ENCODE measurements around the gene DYNC1H1. TPM values are rescaled to one million over a fixed set of nuclear protein-coding genes. Genes with fewer than 3 reads are reported as not detected.

DYNC1H1 gene
- total and polyA plus RNA-seq, 12 donors = 202 to 509 (median 348) TPM

DNA sequence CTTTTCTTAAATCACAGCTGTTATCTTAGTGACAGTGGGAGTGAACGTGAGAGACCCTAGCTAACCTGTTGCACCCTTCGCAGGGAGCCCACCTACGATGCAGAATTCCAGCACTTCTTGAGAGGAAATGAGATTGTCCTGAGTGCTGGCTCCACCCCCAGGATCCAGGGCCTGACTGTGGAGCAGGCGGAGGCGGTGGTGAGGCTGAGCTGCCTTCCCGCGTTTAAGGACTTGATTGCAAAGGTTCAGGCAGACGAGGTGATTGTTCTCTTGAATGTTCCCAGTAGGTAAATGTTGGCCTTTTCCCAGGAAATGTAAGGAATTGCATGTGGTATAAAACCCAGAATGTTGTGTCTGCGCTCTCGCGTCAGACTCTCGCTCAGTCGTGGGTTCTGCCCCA, 75.8 kb downstream of the DYNC1H1 start:
- Histone ChIP-seq H3K9me3 (replicated peaks in 1 of 3) (no peaks in the 10 kb centered on the region), H3K27ac (no peak overlapping the region), H3K4me3 (no peak overlapping the region), H3K4me1 (replicated peaks in 1 of 2) (no peaks in the 10 kb centered on the region), H3K27me3 (no peaks in the 10 kb centered on the region), H3K36me3 (replicated peaks in 1 of 2) (peaks cover 0 to 100% of the 10 kb centered on the region in 2 donors)
- WGBS, 4 donors = 90 to 95% (median 92%) methylated on average over 12 to 13 of the region's 13 CpGs
- TF ChIP-seq POLR2A (IDR thresholded peaks at IDR 0.05) = no peak
- TF ChIP-seq, protein P1, sequence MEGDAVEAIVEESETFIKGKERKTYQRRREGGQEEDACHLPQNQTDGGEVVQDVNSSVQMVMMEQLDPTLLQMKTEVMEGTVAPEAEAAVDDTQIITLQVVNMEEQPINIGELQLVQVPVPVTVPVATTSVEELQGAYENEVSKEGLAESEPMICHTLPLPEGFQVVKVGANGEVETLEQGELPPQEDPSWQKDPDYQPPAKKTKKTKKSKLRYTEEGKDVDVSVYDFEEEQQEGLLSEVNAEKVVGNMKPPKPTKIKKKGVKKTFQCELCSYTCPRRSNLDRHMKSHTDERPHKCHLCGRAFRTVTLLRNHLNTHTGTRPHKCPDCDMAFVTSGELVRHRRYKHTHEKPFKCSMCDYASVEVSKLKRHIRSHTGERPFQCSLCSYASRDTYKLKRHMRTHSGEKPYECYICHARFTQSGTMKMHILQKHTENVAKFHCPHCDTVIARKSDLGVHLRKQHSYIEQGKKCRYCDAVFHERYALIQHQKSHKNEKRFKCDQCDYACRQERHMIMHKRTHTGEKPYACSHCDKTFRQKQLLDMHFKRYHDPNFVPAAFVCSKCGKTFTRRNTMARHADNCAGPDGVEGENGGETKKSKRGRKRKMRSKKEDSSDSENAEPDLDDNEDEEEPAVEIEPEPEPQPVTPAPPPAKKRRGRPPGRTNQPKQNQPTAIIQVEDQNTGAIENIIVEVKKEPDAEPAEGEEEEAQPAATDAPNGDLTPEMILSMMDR (IDR thresholded peaks at IDR 0.05) = no peak
- no peak for DNase-seq
- intact Hi-C loops (cut with DNase I) = no loop called here

DNA sequence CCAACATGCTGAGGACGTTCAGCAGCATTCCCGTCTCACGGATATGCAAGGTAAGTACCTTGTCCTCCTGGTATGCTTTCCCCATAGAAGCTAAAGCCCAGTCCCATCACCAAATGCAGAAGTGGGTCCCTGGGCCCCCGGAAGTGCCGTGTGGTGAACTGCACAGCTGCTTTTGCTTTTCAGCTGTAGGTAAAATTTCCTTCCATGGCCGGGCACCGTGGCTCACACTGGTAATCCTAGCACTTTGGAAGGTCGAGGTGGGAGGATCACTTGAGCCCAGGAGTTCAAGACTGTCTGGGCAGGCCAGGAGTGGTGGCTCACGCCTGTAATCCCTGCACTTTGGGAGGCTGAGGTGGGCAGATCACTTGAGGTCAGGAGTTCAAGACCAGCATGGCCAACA, 78.3 kb downstream of the DYNC1H1 start:
- TF ChIP-seq, protein P1 (IDR thresholded peaks at IDR 0.05) = no peak
- no peak for TF ChIP-seq POLR2A (IDR thresholded peaks at IDR 0.05)
- H3K4me3 ChIP-seq = no peak overlapping the region
- no peaks in the 10 kb centered on the region for H3K27me3 ChIP-seq
- H3K9me3 ChIP-seq (replicated peaks in 1 of 3) = no peaks in the 10 kb centered on the region
- 85 to 90% (median 89%) methylated on average over 5 to 9 of the region's 9 CpGs for WGBS, 4 donors
- no peak overlapping the region for H3K27ac ChIP-seq
- intact Hi-C loops (cut with DNase I) = no loop called here
- H3K4me1 ChIP-seq (replicated peaks in 1 of 2) = peaks cover 0 to 8% of the 10 kb centered on the region in 2 donors
- peaks cover 0 to 91% of the 10 kb centered on the region in 2 donors for H3K36me3 ChIP-seq (replicated peaks in 1 of 2)
- DNase-seq = no peak

DNA sequence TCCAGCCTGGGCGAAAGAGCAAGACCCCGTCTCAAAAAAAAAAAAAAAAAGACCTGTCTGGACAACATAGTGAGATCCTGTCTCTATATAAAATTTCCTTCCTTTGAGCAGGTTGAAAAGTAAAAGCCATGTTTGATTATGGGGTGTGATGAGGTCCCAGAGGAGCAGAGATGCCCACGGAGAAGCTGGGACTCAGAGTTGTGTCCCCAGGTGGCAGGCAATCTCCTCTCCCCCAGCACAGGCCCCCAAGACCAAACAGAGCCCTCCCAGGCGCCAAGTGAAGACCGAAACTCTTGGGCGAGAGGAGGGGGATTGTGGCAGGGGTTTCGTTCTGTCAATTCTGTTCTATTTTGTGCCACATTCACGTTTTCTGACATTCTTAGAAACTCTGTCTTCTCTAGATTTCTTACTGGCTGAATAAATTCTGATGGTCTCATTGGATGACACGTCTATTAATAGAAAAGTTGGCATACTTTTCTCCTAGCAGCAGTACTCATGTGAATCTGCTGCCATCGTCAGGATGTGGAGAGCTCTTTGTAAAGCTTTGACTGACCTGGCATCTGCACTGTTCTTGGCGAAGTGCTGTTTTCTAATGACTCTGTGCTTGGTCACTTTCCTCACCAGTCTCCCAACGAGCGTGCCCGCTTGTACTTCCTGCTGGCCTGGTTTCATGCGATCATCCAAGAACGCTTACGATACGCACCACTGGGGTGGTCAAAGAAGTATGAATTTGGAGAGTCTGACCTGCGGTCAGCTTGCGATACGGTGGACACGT, 79.1 kb downstream of the DYNC1H1 start:
- Histone ChIP-seq H3K4me1 (replicated peaks in 1 of 2) (peaks cover 0 to 8% of the 10 kb centered on the region in 2 donors), H3K9me3 (replicated peaks in 1 of 3) (no peaks in the 10 kb centered on the region), H3K4me3 (no peak overlapping the region), H3K27ac (no peak overlapping the region), H3K36me3 (replicated peaks in 1 of 2) (peaks cover 0 to 91% of the 10 kb centered on the region in 2 donors), H3K27me3 (no peaks in the 10 kb centered on the region)
- WGBS, 4 donors = 84 to 89% (median 87%) methylated on average over 22 of the region's 22 CpGs
- no peak for DNase-seq
- no peak for TF ChIP-seq POLR2A (IDR thresholded peaks at IDR 0.05)
- TF ChIP-seq, protein P1 (IDR thresholded peaks at IDR 0.05) = no peak
- intact Hi-C loops (cut with DNase I) = no loop called here

DNA sequence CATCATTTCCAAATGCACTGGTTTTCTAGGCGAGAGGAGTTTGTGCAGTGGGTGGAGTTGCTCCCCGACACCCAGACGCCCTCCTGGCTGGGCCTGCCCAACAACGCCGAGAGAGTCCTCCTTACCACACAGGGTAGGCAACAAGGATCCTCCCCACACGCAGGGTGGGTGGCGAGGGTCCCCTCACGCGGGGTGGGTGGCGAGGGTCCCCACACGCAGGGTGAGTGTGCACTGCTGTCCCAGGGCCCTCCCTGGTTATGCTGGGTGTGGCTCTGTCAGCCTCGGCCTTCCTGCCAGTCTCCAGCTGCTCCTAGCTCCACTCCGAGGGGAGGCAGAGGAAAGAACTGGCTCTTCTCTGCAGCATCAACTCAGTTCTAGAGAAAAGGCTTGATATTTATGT, 80.2 kb downstream of the DYNC1H1 start:
- Histone ChIP-seq H3K4me3 (no peak overlapping the region), H3K27me3 (no peaks in the 10 kb centered on the region), H3K36me3 (replicated peaks in 1 of 2) (peaks cover 0 to 91% of the 10 kb centered on the region in 2 donors), H3K4me1 (replicated peaks in 1 of 2) (peaks cover 0 to 8% of the 10 kb centered on the region in 2 donors), H3K27ac (no peak overlapping the region), H3K9me3 (replicated peaks in 1 of 3) (no peaks in the 10 kb centered on the region)
- no peak for TF ChIP-seq POLR2A (IDR thresholded peaks at IDR 0.05)
- TF ChIP-seq, protein P1 (IDR thresholded peaks at IDR 0.05) = no peak
- no peak for DNase-seq
- WGBS, 4 donors = 80 to 89% (median 87%) methylated on average over 2 to 13 of the region's 13 CpGs
- intact Hi-C loops (cut with DNase I) = no loop called here

Data from adrenal gland (tissue), 12 donors.